A673 (cell line): Measurements from ENCODE around the gene PRR33.

ENCODE experiments used
- CTCF ChIP-seq: fragments of 300-800, 200-600 bp; sonication (generic); conservative IDR thresholded peaks from 2 replicates; pipeline ENCODE4 v1.5.1; 2017; ENCODE audit warnings: low read depth, mild to moderate bottlenecking, antibody characterized with exemption, low read length, moderate library complexity, mixed read lengths
- EZH2 ChIP-seq: fragments of 200-600 bp; sonication (generic); IDR thresholded peaks from 2 replicates; pipeline ENCODE4 v1.6.1; 2017; ENCODE audit warnings: borderline replicate concordance, low read depth, mild to moderate bottlenecking, mixed read lengths, antibody characterized with exemption, low read length; ENCODE audit not compliant: poor library complexity, severe bottlenecking

GRCh38 chr11:1890856-1891830, 552 bp downstream of the PRR33 start:
- TF ChIP-seq CTCF (no peak), EZH2 (no peak)
